HepG2 (cell line): ENCODE results near the gene ZNF844. TPM values are rescaled to one million over a fixed set of nuclear protein-coding genes. Genes with fewer than 3 reads are reported as not detected.
A peak's percentile ranks its signal among the peaks of the same experiment; 100 is the strongest.

ENCODE experiments used
- AKNA ChIP-seq: sonication (generic); formaldehyde crosslinking; IDR thresholded peaks from 2 replicates; pipeline ENCODE4 v1.4.0; 2020; ENCODE audit warnings: missing genetic modification reagents, borderline replicate concordance
- ATRX ChIP-seq: sonication (generic); formaldehyde crosslinking; IDR thresholded peaks from 2 replicates; pipeline ENCODE4 v1.4.0; 2020; ENCODE audit warnings: missing genetic modification reagents, borderline replicate concordance
- FUBP1 ChIP-seq: sonication (generic); formaldehyde crosslinking; IDR thresholded peaks from 2 replicates; pipeline ENCODE4 v1.5.1; 2020; ENCODE audit warnings: missing genetic modification reagents, mild to moderate bottlenecking, borderline replicate concordance
- NFIB ChIP-seq: sonication (generic); formaldehyde crosslinking; IDR thresholded peaks from 2 replicates; pipeline ENCODE4 v1.9.0; 2021; ENCODE audit warnings: missing genetic modification reagents, mild to moderate bottlenecking, borderline replicate concordance
- PRDM10 ChIP-seq: sonication (generic); formaldehyde crosslinking; IDR thresholded peaks from 2 replicates; pipeline ENCODE4 v1.4.0; 2020; ENCODE audit warnings: low read depth, missing genetic modification reagents
- TCF7 ChIP-seq: sonication (generic); IDR thresholded peaks from 2 replicates; pipeline ENCODE4 v1.6.1; 2016; ENCODE audit warnings: antibody characterized with exemption, low read depth
- ZC3H13 ChIP-seq: sonication (generic); formaldehyde crosslinking; IDR thresholded peaks from 2 replicates; pipeline ENCODE4 v1.8.1; 2023; ENCODE audit warnings: mild to moderate bottlenecking, missing genetic modification reagents, moderate library complexity
- ZNF547 ChIP-seq: sonication (generic); formaldehyde crosslinking; IDR thresholded peaks from 2 replicates; pipeline ENCODE4 v1.5.1; 2020; ENCODE audit warnings: mild to moderate bottlenecking, missing genetic modification reagents
- ZNF589 ChIP-seq: sonication (generic); formaldehyde crosslinking; conservative IDR thresholded peaks from 2 replicates; pipeline ENCODE4 v1.8.0; 2022; ENCODE audit warnings: mild to moderate bottlenecking, moderate library complexity, missing genetic modification reagents
- ZNF770 ChIP-seq: sonication (generic); formaldehyde crosslinking; IDR thresholded peaks from 2 replicates; pipeline ENCODE4 v1.5.0; 2020; ENCODE audit warnings: mild to moderate bottlenecking, missing genetic modification reagents
- polyA plus RNA-seq, 8 experiments: library from polyadenylated mRNA; depleted of rRNA in 3 of 8; stranded (reverse) in 7 of 8; unstranded in 1 of 8; fragments of >200 nt; fragmentation: Illumina TruSeq in 4 of 8; extraction: Trizol in 4 of 8; gene quantifications; 2 replicates each; pipeline versions ENCODE4 v1.2.1 to v1.2.3, GENCODE V29; 2011 to 2016; ENCODE audit warnings: low read depth in 4 of 8, missing spikeins in 1 of 8, mixed read lengths in 1 of 8; ENCODE audit not compliant: insufficient read depth in 1 of 8
- total RNA-seq, 5 experiments: library from RNA; depleted of rRNA; stranded (reverse); fragments of >200 nt; fragmentation: Illumina TruSeq; extraction: Trizol; gene quantifications; 2 replicates each; pipeline ENCODE4 v1.2.3, GENCODE V29; 2016; ENCODE audit warnings: low read depth in 1 of 5

The ZNF844 gene
- total and polyA plus RNA-seq, 2 of the 13 experiments (the other 11 are each of a cell fraction or from before 2014, with no cell fraction given) = 1.0 to 3.2 TPM

- TF ChIP-seq PRDM10 (no peak), ATRX (CRISPR knock-in tag) (no peak), AKNA (CRISPR knock-in tag) (no peak), NFIB (CRISPR knock-in tag) (no peak), ZC3H13 (CRISPR knock-in tag) (no peak), ZNF770 (CRISPR knock-in tag) (peak; percentile 41; the same call in 1 of the 2 replicates), ZNF589 (CRISPR knock-in tag) (no peak), ZNF547 (no peak; the same call in 1 of the 2 replicates), TCF7 (no peak), FUBP1 (no peak)
Observed at GRCh38 chr19:12064590-12065538, at the start of gene ZNF844 (continued).
